H1 (cell line): ENCODE data around the gene TMEM237. TPM values are rescaled to one million over a fixed set of nuclear protein-coding genes. Genes with fewer than 3 reads are reported as not detected.

ENCODE experiments used
- KDM4A ChIP-seq: IDR thresholded peaks from one replicate; pipeline ENCODE4 v1.7.1; 2012; ENCODE audit warnings: low read depth, mild to moderate bottlenecking, moderate library complexity, low read length, inconsistent platforms; ENCODE audit not compliant: severe bottlenecking
- RXRA ChIP-seq: IDR thresholded peaks from 2 replicates; pipeline ENCODE4 v1.6.1; 2011; ENCODE audit warnings: low read depth, mild to moderate bottlenecking, low read length, moderate library complexity; ENCODE audit not compliant: insufficient read depth
- polyA plus RNA-seq, 7 experiments: library from polyadenylated mRNA; depleted of rRNA in 3 of 7; stranded (reverse) in 5 of 7; unstranded in 2 of 7; fragments of >200 nt in 5 of 7; fragments of 200-250 nt in 2 of 7; gene quantifications; 1 replicate in 5 of 7; 2 replicates in 1 of 7; 4 replicates in 1 of 7; pipeline versions ENCODE4 v1.2.1 to v1.2.3, GENCODE V29; 2011 to 2013; ENCODE audit warnings: missing spikeins in 2 of 7, mixed read lengths in 2 of 7
- total RNA-seq: library from RNA; stranded (reverse); fragmentation: NEBNext Ultra II Directional; extraction: Animal tissue kit (Norgen Biotek cat#: 25700); gene quantifications from 2 replicates; pipeline ENCODE4 v1.2.1, GENCODE V29; 2021
- TF ChIP-seq, protein P1 (sequence below): IDR thresholded peaks from 2 replicates; pipeline ENCODE4 v1.6.1; 2012; ENCODE audit warnings: inconsistent platforms

Gene TMEM237
- total and polyA plus RNA-seq, 2 of the 8 experiments (the other 6 are each of a cell fraction or from before 2014, with no cell fraction given), result 26.1 to 41.0 TPM

- TF ChIP-seq, protein P1, sequence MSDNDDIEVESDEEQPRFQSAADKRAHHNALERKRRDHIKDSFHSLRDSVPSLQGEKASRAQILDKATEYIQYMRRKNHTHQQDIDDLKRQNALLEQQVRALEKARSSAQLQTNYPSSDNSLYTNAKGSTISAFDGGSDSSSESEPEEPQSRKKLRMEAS, result no peak
- TF ChIP-seq KDM4A (no peak), RXRA (no peak)
These were observed 6.1 kb upstream of the TMEM237 start (continued) for GRCh38 chr2:201649442-201649841.
